HG02884 (cell line): ENCODE data around the gene SAMMSON.
A peak's percentile ranks its signal among the peaks of the same experiment; 100 is the strongest.

Source experiments
- ATAC-seq: cut with Tn5 transposase; IDR thresholded peaks from one replicate; pipeline ENCODE4 v1.9.1; 2021; ENCODE audit warnings: mild to moderate bottlenecking, moderate library complexity; ENCODE audit not compliant: unreplicated experiment

The SAMMSON gene

GRCh38 chr3:70085613-70086012, 86.1 kb downstream of the SAMMSON start:
- no peak for ATAC-seq

GRCh38 chr3:70086336-70086735, 86.8 kb downstream of the SAMMSON start:
- ATAC-seq: no peak

GRCh38 chr3:70090322-70090913, 90.9 kb downstream of the SAMMSON start:
- no peak for ATAC-seq

- ATAC-seq: no peak
These were observed 94.7 kb downstream of the SAMMSON start for GRCh38 chr3:70094197-70094596.

- no peak for ATAC-seq
These were observed 95.7 kb downstream of the SAMMSON start for GRCh38 chr3:70095260-70095659.

- ATAC-seq: peak; percentile 96
These were observed 97.0 kb downstream of the SAMMSON start for GRCh38 chr3:70096376-70097066.

GRCh38 chr3:70097084-70097483, 97.6 kb downstream of the SAMMSON start:
- no peak for ATAC-seq

GRCh38 chr3:70108072-70108471, 108.5 kb downstream of the SAMMSON start:
- ATAC-seq: no peak

- ATAC-seq: no peak
These were observed 109.0 kb downstream of the SAMMSON start for GRCh38 chr3:70108546-70108945.

GRCh38 chr3:70110066-70110465, 110.5 kb downstream of the SAMMSON start:
- no peak for ATAC-seq

GRCh38 chr3:70111411-70111810, 111.9 kb downstream of the SAMMSON start:
- ATAC-seq: no peak

- ATAC-seq: no peak
These were observed 113.2 kb downstream of the SAMMSON start for GRCh38 chr3:70112751-70113150.

GRCh38 chr3:70114431-70114830, 114.9 kb downstream of the SAMMSON start:
- ATAC-seq: no peak

GRCh38 chr3:70119879-70120278, 120.3 kb downstream of the SAMMSON start:
- ATAC-seq: no peak
